Muscle layer of colon (tissue), 2 donors: ENCODE data around the gene SLC22A3.
"Not testable (repeated sequence)": the region's sequence is repeated elsewhere in the genome, so short reads cannot be mapped to it uniquely, and the experiment has no call there.

Experiments
- H3K27ac ChIP-seq: one replicate; pipeline ENCODE4 v1.7.0; 2013; ENCODE audit warnings: low read depth, mild to moderate bottlenecking, low read length, moderate library complexity
- H3K27me3 ChIP-seq, 2 donors: one replicate each; pipeline ENCODE4 v1.7.0; 2013; ENCODE audit warnings: low read length in 2 of 2, mild to moderate bottlenecking in 2 of 2; ENCODE audit not compliant: insufficient read depth in 2 of 2, control insufficient read depth in 1 of 2
- H3K36me3 ChIP-seq: one replicate; pipeline ENCODE4 v1.7.0; 2013; ENCODE audit warnings: mild to moderate bottlenecking, low read length; ENCODE audit not compliant: insufficient read depth
- H3K4me1 ChIP-seq: one replicate; pipeline ENCODE4 v1.7.0; 2013; ENCODE audit warnings: mild to moderate bottlenecking, low read length; ENCODE audit not compliant: insufficient read depth
- H3K4me3 ChIP-seq, 2 donors: one replicate each; pipeline ENCODE4 v1.7.0; 2013; ENCODE audit warnings: low read length in 2 of 2, low read depth in 1 of 2, mild to moderate bottlenecking in 1 of 2, moderate library complexity in 1 of 2
- H3K9ac ChIP-seq: one replicate; pipeline ENCODE4 v1.7.0; 2013; ENCODE audit warnings: low read length
- H3K9me3 ChIP-seq: one replicate; pipeline ENCODE4 v1.7.0; 2013; ENCODE audit warnings: mild to moderate bottlenecking, low read length
- donor health status: abdominal sarcoma.
- donor health status: Adenocarcinoma of cecum.

The SLC22A3 gene

GRCh38 chr6:160455081-160455480 lies 106.9 kb downstream of the SLC22A3 start:
- Histone ChIP-seq H3K4me1 (peaks cover 6% of the 10 kb centered on the region), H3K9ac (no peak overlapping the region), H3K9me3 (no peaks in the 10 kb centered on the region), H3K36me3 (no peaks in the 10 kb centered on the region), H3K27ac (peak overlapping the region; percentile 62), H3K27me3 (no peaks in the 10 kb centered on the region), H3K4me3 (no peak overlapping the region)

- Histone ChIP-seq H3K27me3 (no peaks in the 10 kb centered on the region), H3K4me3 (peak overlapping the region; percentile 22 to 49), H3K36me3 (no peaks in the 10 kb centered on the region), H3K9me3 (no peaks in the 10 kb centered on the region), H3K4me1 (peaks cover 6% of the 10 kb centered on the region), H3K9ac (no peak overlapping the region), H3K27ac (peak overlapping the region; percentile 62)
Measured at GRCh38 chr6:160455541-160456213, 107.5 kb downstream of the SLC22A3 start.

- Histone ChIP-seq H3K9me3 (no peaks in the 10 kb centered on the region), H3K9ac (no peak overlapping the region), H3K4me1 (peaks cover 6% of the 10 kb centered on the region), H3K27me3 (no peaks in the 10 kb centered on the region), H3K36me3 (no peaks in the 10 kb centered on the region), H3K27ac (no peak overlapping the region), H3K4me3 (peak overlapping the region; percentile 22 to 49)
Measured at GRCh38 chr6:160456214-160456546, 108.0 kb downstream of the SLC22A3 start.

GRCh38 chr6:160457823-160458222 lies 109.6 kb downstream of the SLC22A3 start:
- H3K9ac ChIP-seq: no peak overlapping the region
- no peaks in the 10 kb centered on the region for H3K9me3 ChIP-seq
- no peaks in the 10 kb centered on the region for H3K27me3 ChIP-seq

GRCh38 chr6:160461641-160462040 lies 113.5 kb downstream of the SLC22A3 start:
- H3K27me3 ChIP-seq: no peaks in the 10 kb centered on the region
- H3K4me1 ChIP-seq: no peaks in the 10 kb centered on the region
- H3K36me3 ChIP-seq: no peaks in the 10 kb centered on the region
- H3K4me3 ChIP-seq: no peak overlapping the region
- H3K27ac ChIP-seq: no peak overlapping the region
- H3K9ac ChIP-seq: no peak overlapping the region
- H3K9me3 ChIP-seq: no peaks in the 10 kb centered on the region

More at GRCh38 chr6:160457823-160458222, 109.6 kb downstream of the SLC22A3 start:
- Histone ChIP-seq H3K36me3 (no peaks in the 10 kb centered on the region), H3K4me3 (no peak overlapping the region), H3K4me1 (peaks cover 6% of the 10 kb centered on the region), H3K27ac (no peak overlapping the region)

- Histone ChIP-seq H3K27ac (no peak overlapping the region), H3K4me3 (no peak overlapping the region), H3K9ac (no peak overlapping the region), H3K9me3 (no peaks in the 10 kb centered on the region), H3K27me3 (no peaks in the 10 kb centered on the region), H3K4me1 (no peaks in the 10 kb centered on the region), H3K36me3 (no peaks in the 10 kb centered on the region)
Measured at GRCh38 chr6:160462116-160462515, 113.9 kb downstream of the SLC22A3 start.

- Histone ChIP-seq H3K27me3 (no peaks in the 10 kb centered on the region), H3K4me1 (no peaks in the 10 kb centered on the region), H3K9me3 (no peaks in the 10 kb centered on the region), H3K36me3 (no peaks in the 10 kb centered on the region), H3K9ac (no peak overlapping the region), H3K4me3 (no peak overlapping the region), H3K27ac (no peak overlapping the region)
Measured at GRCh38 chr6:160462551-160463109, 114.5 kb downstream of the SLC22A3 start.

GRCh38 chr6:160464744-160465143 lies 116.6 kb downstream of the SLC22A3 start:
- Histone ChIP-seq H3K4me1 (no peaks in the 10 kb centered on the region), H3K4me3 (no peak overlapping the region), H3K9me3 (no peaks in the 10 kb centered on the region), H3K27ac (no peak overlapping the region), H3K27me3 (no peaks in the 10 kb centered on the region), H3K36me3 (no peaks in the 10 kb centered on the region), H3K9ac (no peak overlapping the region)

GRCh38 chr6:160467261-160467871 lies 119.2 kb downstream of the SLC22A3 start:
- H3K9ac ChIP-seq, H3K36me3 ChIP-seq, H3K27ac ChIP-seq, H3K9me3 ChIP-seq, H3K4me3 ChIP-seq, H3K27me3 ChIP-seq, H3K4me1 ChIP-seq: not testable (repeated sequence)

GRCh38 chr6:160469153-160469552 lies 121.0 kb downstream of the SLC22A3 start:
- Histone ChIP-seq H3K4me3 (no peak overlapping the region), H3K27ac (no peak overlapping the region)

GRCh38 chr6:160476056-160476455 lies 127.9 kb downstream of the SLC22A3 start:
- H3K9ac ChIP-seq, H3K36me3 ChIP-seq: not testable (repeated sequence)

More at GRCh38 chr6:160469153-160469552, 121.0 kb downstream of the SLC22A3 start:
- H3K27me3 ChIP-seq: no peaks in the 10 kb centered on the region
- no peak overlapping the region for H3K9ac ChIP-seq
- H3K36me3 ChIP-seq: no peaks in the 10 kb centered on the region
- no peaks in the 10 kb centered on the region for H3K9me3 ChIP-seq
- H3K4me1 ChIP-seq: no peaks in the 10 kb centered on the region

GRCh38 chr6:160477072-160477471 lies 128.9 kb downstream of the SLC22A3 start:
- H3K27me3 ChIP-seq, H3K4me1 ChIP-seq, H3K4me3 ChIP-seq, H3K36me3 ChIP-seq, H3K27ac ChIP-seq, H3K9ac ChIP-seq, H3K9me3 ChIP-seq: not testable (repeated sequence)

More at GRCh38 chr6:160476056-160476455, 127.9 kb downstream of the SLC22A3 start:
- H3K4me3 ChIP-seq, H3K9me3 ChIP-seq, H3K4me1 ChIP-seq, H3K27ac ChIP-seq, H3K27me3 ChIP-seq: not testable (repeated sequence)
